HL-60/S4 treated with phorbol 12-myristate 13-acetate at 8.2 ng/mL for 4 days and 3 days (cell line): Measurements from ENCODE around the gene MMP2.

Experiments used
- in situ Hi-C: fragments of 300-500 bp; cut with MboI; formaldehyde crosslinking; loops from 2 replicates; pipeline ENCODE4 v1.15.0; 2022; ENCODE audit warnings: low sequenced_read_pairs

The MMP2 gene

GRCh38 chr16:55478827-55479429 lies at the start of gene MMP2:
Gene MMP2, plus strand, starts transcription at chr16:55479198. Its CDS starts 282 bp downstream, at chr16:55479480.
- in situ Hi-C loops, result no loop called here

- in situ Hi-C loops, result no loop called here
These were observed 46.0 kb upstream of the MMP2 start for GRCh38 chr16:55433030-55433429.

GRCh38 chr16:55433535-55433934 lies 45.5 kb upstream of the MMP2 start:
- in situ Hi-C loops, result no loop called here

- in situ Hi-C loops, result no loop called here
These were observed 45.0 kb upstream of the MMP2 start for GRCh38 chr16:55434000-55434399.

- in situ Hi-C loops, result no loop called here
These were observed 43.6 kb upstream of the MMP2 start for GRCh38 chr16:55435387-55435786.

GRCh38 chr16:55436587-55436986 lies 42.4 kb upstream of the MMP2 start:
- in situ Hi-C loops, result no loop called here

GRCh38 chr16:55437625-55438024 lies 41.4 kb upstream of the MMP2 start:
- in situ Hi-C loops, result no loop called here

GRCh38 chr16:55438281-55438680 lies 40.7 kb upstream of the MMP2 start:
- in situ Hi-C loops, result no loop called here

- in situ Hi-C loops, result no loop called here
These were observed 39.8 kb upstream of the MMP2 start for GRCh38 chr16:55439101-55439690.

GRCh38 chr16:55443434-55444346 lies 35.3 kb upstream of the MMP2 start:
- in situ Hi-C loops, result no loop called here

GRCh38 chr16:55444754-55445485 lies 34.1 kb upstream of the MMP2 start:
- in situ Hi-C loops, result no loop called here

GRCh38 chr16:55447231-55447630 lies 31.8 kb upstream of the MMP2 start:
- in situ Hi-C loops, result no loop called here

- in situ Hi-C loops, result no loop called here
These were observed 26.0 kb upstream of the MMP2 start for GRCh38 chr16:55452996-55453395.

- in situ Hi-C loops, result no loop called here
These were observed 25.1 kb upstream of the MMP2 start for GRCh38 chr16:55453909-55454308.

- in situ Hi-C loops, result no loop called here
These were observed 24.1 kb upstream of the MMP2 start for GRCh38 chr16:55454861-55455260.

- in situ Hi-C loops, result loop anchor here (10.0 kb wide), 1 partner anchor 383 kb away; no protein-coding TSS in a partner anchor
These were observed 16.8 kb upstream of the MMP2 start for GRCh38 chr16:55462241-55462640.

GRCh38 chr16:55464375-55464774 lies 14.6 kb upstream of the MMP2 start:
- in situ Hi-C loops, result loop anchor here (10.0 kb wide), 1 partner anchor 380 kb away; no protein-coding TSS in a partner anchor

GRCh38 chr16:55465077-55465896 lies 13.7 kb upstream of the MMP2 start:
- in situ Hi-C loops, result loop anchor here (5.0 to 10.0 kb wide), 2 partner anchors 237 to 380 kb away; no protein-coding TSS in a partner anchor

- in situ Hi-C loops, result loop anchor here (5.0 to 10.0 kb wide), 2 partner anchors 236 to 379 kb away; no protein-coding TSS in a partner anchor
These were observed 12.8 kb upstream of the MMP2 start for GRCh38 chr16:55466209-55466608.

- in situ Hi-C loops, result loop anchor here (5.0 to 10.0 kb wide), 2 partner anchors 234 to 377 kb away; no protein-coding TSS in a partner anchor
These were observed 11.1 kb upstream of the MMP2 start for GRCh38 chr16:55467898-55468297.
